HepG2 (cell line): ENCODE results near the gene CTCF. TPM values are rescaled to one million over a fixed set of nuclear protein-coding genes. Genes with fewer than 3 reads are reported as not detected.

Experiments
- ARID2 ChIP-seq: sonication (generic); formaldehyde crosslinking; IDR thresholded peaks from 2 replicates; pipeline ENCODE4 v1.8.1; 2022; ENCODE audit warnings: mild to moderate bottlenecking, missing genetic modification reagents, borderline replicate concordance
- ELF1 ChIP-seq: sonication (generic); formaldehyde crosslinking; IDR thresholded peaks from 2 replicates; pipeline ENCODE4 v1.4.0; 2020; ENCODE audit warnings: missing genetic modification reagents
- HDAC2 ChIP-seq: sonication (generic); formaldehyde crosslinking; IDR thresholded peaks from 2 replicates; pipeline ENCODE4 v1.4.0; 2020; ENCODE audit warnings: missing genetic modification reagents
- MED1 ChIP-seq: sonication (generic); formaldehyde crosslinking; IDR thresholded peaks from 2 replicates; pipeline ENCODE4 v1.4.0; 2020; ENCODE audit warnings: missing genetic modification reagents
- MTF2 ChIP-seq: sonication (generic); formaldehyde crosslinking; IDR thresholded peaks from 2 replicates; pipeline ENCODE4 v1.5.0; 2020; ENCODE audit warnings: missing genetic modification reagents, borderline replicate concordance
- SIN3B ChIP-seq: fragments of 150-350 bp; IDR thresholded peaks from 2 replicates; pipeline ENCODE4 v1.6.1; 2014; ENCODE audit warnings: low read length
- TAF15 ChIP-seq: fragments of 200-400 bp; formaldehyde crosslinking; IDR thresholded peaks from one replicate; pipeline ENCODE4 v1.6.1; 2018; ENCODE audit warnings: mild to moderate bottlenecking, low read depth, low read length; ENCODE audit not compliant: poor library complexity, severe bottlenecking
- THAP11 ChIP-seq: IDR thresholded peaks from 2 replicates; pipeline ENCODE4 v1.6.1; 2016; ENCODE audit warnings: missing biosample characterization, missing genetic modification reagents
- ZNF136 ChIP-seq: sonication (generic); formaldehyde crosslinking; IDR thresholded peaks from 2 replicates; pipeline ENCODE4 v1.8.1; 2022; ENCODE audit warnings: low read depth, mild to moderate bottlenecking, moderate library complexity, missing genetic modification reagents
- ZNF589 ChIP-seq: sonication (generic); formaldehyde crosslinking; conservative IDR thresholded peaks from 2 replicates; pipeline ENCODE4 v1.8.0; 2022; ENCODE audit warnings: mild to moderate bottlenecking, moderate library complexity, missing genetic modification reagents
- ZSCAN30 ChIP-seq: sonication (generic); formaldehyde crosslinking; IDR thresholded peaks from 2 replicates; pipeline ENCODE4 v1.5.0; 2020; ENCODE audit warnings: mild to moderate bottlenecking, missing genetic modification reagents
- polyA plus RNA-seq, 8 experiments: library from polyadenylated mRNA; depleted of rRNA in 3 of 8; stranded (reverse) in 7 of 8; unstranded in 1 of 8; fragments of >200 nt; fragmentation: Illumina TruSeq in 4 of 8; extraction: Trizol in 4 of 8; gene quantifications; 2 replicates each; pipeline versions ENCODE4 v1.2.1 to v1.2.3, GENCODE V29; 2011 to 2016; ENCODE audit warnings: low read depth in 4 of 8, missing spikeins in 1 of 8, mixed read lengths in 1 of 8; ENCODE audit not compliant: insufficient read depth in 1 of 8
- total RNA-seq, 5 experiments: library from RNA; depleted of rRNA; stranded (reverse); fragments of >200 nt; fragmentation: Illumina TruSeq; extraction: Trizol; gene quantifications; 2 replicates each; pipeline ENCODE4 v1.2.3, GENCODE V29; 2016; ENCODE audit warnings: low read depth in 1 of 5
- TF ChIP-seq, protein P1 (sequence below): sonication (generic); formaldehyde crosslinking; IDR thresholded peaks from 2 replicates; pipeline ENCODE4 v1.5.0; 2020; ENCODE audit warnings: mild to moderate bottlenecking, missing genetic modification reagents
- TF ChIP-seq, protein P2 (sequence below): sonication (generic); formaldehyde crosslinking; IDR thresholded peaks from 2 replicates; pipeline ENCODE4 v1.8.0; 2022; ENCODE audit warnings: missing genetic modification reagents, mild to moderate bottlenecking, borderline replicate concordance
- TF ChIP-seq, protein P3 (sequence below): sonication (generic); IDR thresholded peaks from 2 replicates; pipeline ENCODE4 v1.6.1; 2016; ENCODE audit warnings: low read depth, borderline replicate concordance
- TF ChIP-seq, protein P4 (sequence below): sonication (generic); formaldehyde crosslinking; IDR thresholded peaks from 2 replicates; pipeline ENCODE4 v1.4.0; 2020; ENCODE audit warnings: missing genetic modification reagents, mild to moderate bottlenecking, borderline replicate concordance
- TF ChIP-seq, protein P5 (sequence below): sonication (generic); formaldehyde crosslinking; IDR thresholded peaks from 2 replicates; pipeline ENCODE4 v1.5.1; 2020; ENCODE audit warnings: mild to moderate bottlenecking, missing genetic modification reagents, borderline replicate concordance

CTCF gene
- total and polyA plus RNA-seq, 2 of the 13 experiments (the other 11 are each of a cell fraction or from before 2014, with no cell fraction given), result 19.5 to 37.5 TPM

DNA sequence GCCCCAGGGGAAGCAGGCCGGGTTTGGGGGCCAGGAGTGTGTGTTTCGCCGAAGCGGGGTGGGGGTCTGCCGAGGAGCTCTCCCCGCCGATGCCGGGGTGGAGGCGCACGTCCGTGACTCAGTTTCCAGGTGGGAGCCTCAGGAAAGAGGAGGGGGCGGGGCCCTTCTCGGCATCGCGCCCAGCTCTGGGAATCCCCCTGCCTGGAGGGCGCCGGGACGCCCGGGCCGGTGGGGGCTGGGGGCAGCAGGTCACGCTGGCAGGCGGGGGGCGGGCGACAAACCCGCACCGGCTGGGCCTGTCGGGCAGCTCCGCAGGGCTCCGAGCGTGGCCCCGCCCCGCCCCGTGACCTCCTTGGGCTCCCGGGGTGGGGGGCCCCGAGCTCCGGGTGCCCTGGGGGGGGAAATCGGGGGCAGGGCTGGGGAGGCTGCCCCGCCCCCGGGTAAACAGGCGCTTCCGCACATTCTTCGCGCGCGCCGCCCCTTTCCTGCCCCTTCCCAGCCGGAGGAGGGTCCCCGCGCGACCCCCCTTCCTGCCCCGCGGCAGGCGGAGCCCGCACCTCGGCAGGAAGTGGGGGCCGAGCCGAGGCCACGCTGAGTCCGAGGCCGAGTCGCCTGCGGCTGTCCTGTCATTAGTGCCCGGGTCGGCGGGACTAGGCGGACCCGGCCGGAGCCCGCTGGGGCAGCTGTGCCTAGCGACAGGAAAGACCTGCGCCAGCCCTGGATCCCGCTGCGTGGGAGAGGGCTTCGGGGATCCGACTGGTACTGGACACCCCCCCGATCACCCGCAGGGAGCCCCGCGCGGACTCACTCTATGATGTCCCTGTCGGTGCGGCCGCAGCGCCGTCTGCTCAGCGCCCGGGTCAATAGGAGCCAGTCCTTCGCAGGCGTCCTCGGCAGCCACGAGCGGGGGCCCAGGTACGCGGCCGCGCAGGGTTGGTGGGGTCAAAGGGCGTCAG lies 24.4 kb upstream of the CTCF start (continued):
- TF ChIP-seq, protein P1, sequence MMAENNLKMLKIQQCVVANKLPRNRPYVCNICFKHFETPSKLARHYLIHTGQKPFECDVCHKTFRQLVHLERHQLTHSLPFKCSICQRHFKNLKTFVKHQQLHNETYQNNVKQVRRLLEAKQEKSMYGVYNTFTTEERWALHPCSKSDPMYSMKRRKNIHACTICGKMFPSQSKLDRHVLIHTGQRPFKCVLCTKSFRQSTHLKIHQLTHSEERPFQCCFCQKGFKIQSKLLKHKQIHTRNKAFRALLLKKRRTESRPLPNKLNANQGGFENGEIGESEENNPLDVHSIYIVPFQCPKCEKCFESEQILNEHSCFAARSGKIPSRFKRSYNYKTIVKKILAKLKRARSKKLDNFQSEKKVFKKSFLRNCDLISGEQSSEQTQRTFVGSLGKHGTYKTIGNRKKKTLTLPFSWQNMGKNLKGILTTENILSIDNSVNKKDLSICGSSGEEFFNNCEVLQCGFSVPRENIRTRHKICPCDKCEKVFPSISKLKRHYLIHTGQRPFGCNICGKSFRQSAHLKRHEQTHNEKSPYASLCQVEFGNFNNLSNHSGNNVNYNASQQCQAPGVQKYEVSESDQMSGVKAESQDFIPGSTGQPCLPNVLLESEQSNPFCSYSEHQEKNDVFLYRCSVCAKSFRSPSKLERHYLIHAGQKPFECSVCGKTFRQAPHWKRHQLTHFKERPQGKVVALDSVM (CRISPR knock-in tag), result peak; percentile 49; the same call in 1 of the 2 replicates
- TF ChIP-seq, protein P2, sequence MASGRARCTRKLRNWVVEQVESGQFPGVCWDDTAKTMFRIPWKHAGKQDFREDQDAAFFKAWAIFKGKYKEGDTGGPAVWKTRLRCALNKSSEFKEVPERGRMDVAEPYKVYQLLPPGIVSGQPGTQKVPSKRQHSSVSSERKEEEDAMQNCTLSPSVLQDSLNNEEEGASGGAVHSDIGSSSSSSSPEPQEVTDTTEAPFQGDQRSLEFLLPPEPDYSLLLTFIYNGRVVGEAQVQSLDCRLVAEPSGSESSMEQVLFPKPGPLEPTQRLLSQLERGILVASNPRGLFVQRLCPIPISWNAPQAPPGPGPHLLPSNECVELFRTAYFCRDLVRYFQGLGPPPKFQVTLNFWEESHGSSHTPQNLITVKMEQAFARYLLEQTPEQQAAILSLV (CRISPR knock-in tag), result peak; percentile 81; the same call in 1 of the 2 replicates
- no peak for TF ChIP-seq ZNF136 (CRISPR knock-in tag)
- no peak for TF ChIP-seq ZSCAN30 (CRISPR knock-in tag)
- TF ChIP-seq, protein P3, sequence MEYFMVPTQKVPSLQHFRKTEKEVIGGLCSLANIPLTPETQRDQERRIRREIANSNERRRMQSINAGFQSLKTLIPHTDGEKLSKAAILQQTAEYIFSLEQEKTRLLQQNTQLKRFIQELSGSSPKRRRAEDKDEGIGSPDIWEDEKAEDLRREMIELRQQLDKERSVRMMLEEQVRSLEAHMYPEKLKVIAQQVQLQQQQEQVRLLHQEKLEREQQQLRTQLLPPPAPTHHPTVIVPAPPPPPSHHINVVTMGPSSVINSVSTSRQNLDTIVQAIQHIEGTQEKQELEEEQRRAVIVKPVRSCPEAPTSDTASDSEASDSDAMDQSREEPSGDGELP, result no peak
- TF ChIP-seq SIN3B, result no peak
- 0 out of 2 replicates have a peak, but pooled peaks have one; percentile 19 for TF ChIP-seq ZNF589 (CRISPR knock-in tag)
- peak; percentile 65 for TF ChIP-seq MED1
- TF ChIP-seq MTF2 (CRISPR knock-in tag), result no peak
- TF ChIP-seq ELF1 (CRISPR knock-in tag), result peak; percentile 67
- peak; percentile 51; the same call in 1 of the 2 replicates for TF ChIP-seq THAP11
- TF ChIP-seq HDAC2, result 0 out of 2 replicates have a peak, but pooled peaks have one; percentile 30
- TF ChIP-seq, protein P4, sequence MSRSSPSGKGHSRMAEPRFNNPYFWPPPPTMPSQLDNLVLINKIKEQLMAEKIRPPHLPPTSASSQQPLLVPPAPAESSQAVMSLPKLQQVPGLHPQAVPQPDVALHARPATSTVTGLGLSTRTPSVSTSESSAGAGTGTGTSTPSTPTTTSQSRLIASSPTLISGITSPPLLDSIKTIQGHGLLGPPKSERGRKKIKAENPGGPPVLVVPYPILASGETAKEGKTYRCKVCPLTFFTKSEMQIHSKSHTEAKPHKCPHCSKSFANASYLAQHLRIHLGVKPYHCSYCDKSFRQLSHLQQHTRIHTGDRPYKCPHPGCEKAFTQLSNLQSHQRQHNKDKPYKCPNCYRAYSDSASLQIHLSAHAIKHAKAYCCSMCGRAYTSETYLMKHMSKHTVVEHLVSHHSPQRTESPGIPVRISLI (CRISPR knock-in tag), result no peak
- TF ChIP-seq TAF15, result no peak
- TF ChIP-seq ARID2, result no peak
- TF ChIP-seq, protein P5, sequence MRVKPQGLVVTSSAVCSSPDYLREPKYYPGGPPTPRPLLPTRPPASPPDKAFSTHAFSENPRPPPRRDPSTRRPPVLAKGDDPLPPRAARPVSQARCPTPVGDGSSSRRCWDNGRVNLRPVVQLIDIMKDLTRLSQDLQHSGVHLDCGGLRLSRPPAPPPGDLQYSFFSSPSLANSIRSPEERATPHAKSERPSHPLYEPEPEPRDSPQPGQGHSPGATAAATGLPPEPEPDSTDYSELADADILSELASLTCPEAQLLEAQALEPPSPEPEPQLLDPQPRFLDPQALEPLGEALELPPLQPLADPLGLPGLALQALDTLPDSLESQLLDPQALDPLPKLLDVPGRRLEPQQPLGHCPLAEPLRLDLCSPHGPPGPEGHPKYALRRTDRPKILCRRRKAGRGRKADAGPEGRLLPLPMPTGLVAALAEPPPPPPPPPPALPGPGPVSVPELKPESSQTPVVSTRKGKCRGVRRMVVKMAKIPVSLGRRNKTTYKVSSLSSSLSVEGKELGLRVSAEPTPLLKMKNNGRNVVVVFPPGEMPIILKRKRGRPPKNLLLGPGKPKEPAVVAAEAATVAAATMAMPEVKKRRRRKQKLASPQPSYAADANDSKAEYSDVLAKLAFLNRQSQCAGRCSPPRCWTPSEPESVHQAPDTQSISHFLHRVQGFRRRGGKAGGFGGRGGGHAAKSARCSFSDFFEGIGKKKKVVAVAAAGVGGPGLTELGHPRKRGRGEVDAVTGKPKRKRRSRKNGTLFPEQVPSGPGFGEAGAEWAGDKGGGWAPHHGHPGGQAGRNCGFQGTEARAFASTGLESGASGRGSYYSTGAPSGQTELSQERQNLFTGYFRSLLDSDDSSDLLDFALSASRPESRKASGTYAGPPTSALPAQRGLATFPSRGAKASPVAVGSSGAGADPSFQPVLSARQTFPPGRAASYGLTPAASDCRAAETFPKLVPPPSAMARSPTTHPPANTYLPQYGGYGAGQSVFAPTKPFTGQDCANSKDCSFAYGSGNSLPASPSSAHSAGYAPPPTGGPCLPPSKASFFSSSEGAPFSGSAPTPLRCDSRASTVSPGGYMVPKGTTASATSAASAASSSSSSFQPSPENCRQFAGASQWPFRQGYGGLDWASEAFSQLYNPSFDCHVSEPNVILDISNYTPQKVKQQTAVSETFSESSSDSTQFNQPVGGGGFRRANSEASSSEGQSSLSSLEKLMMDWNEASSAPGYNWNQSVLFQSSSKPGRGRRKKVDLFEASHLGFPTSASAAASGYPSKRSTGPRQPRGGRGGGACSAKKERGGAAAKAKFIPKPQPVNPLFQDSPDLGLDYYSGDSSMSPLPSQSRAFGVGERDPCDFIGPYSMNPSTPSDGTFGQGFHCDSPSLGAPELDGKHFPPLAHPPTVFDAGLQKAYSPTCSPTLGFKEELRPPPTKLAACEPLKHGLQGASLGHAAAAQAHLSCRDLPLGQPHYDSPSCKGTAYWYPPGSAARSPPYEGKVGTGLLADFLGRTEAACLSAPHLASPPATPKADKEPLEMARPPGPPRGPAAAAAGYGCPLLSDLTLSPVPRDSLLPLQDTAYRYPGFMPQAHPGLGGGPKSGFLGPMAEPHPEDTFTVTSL (CRISPR knock-in tag), result no peak
